HT-29 (cell line): ENCODE measurements around the gene ZBTB26. TPM values are rescaled to one million over a fixed set of nuclear protein-coding genes. Genes with fewer than 3 reads are reported as not detected.
A peak's percentile ranks its signal among the peaks of the same experiment; 100 is the strongest.
"Not testable (repeated sequence)": the region's sequence is repeated elsewhere in the genome, so short reads cannot be mapped to it uniquely, and the experiment has no call there.

ENCODE experiments used
- DNase-seq: peaks from one replicate; pipeline ENCODE4 v3.0.0-alpha.2; 2015; ENCODE audit warnings: low spot score
- small RNA-seq: library from RNA; depleted of rRNA; stranded (forward); fragments of <200 nt; gene quantifications from one replicate; pipeline ENCODE3, GENCODE V24; 2014
- total RNA-seq: library from RNA; depleted of rRNA; stranded (reverse); fragments of >200 nt; shearing (Covaris generic); gene quantifications from 2 replicates; pipeline ENCODE4 v1.2.3, GENCODE V29; 2014; rRNA removed

The ZBTB26 gene
- total RNA-seq, 1 experiment from 2014 or later: 2.8 TPM

DNA sequence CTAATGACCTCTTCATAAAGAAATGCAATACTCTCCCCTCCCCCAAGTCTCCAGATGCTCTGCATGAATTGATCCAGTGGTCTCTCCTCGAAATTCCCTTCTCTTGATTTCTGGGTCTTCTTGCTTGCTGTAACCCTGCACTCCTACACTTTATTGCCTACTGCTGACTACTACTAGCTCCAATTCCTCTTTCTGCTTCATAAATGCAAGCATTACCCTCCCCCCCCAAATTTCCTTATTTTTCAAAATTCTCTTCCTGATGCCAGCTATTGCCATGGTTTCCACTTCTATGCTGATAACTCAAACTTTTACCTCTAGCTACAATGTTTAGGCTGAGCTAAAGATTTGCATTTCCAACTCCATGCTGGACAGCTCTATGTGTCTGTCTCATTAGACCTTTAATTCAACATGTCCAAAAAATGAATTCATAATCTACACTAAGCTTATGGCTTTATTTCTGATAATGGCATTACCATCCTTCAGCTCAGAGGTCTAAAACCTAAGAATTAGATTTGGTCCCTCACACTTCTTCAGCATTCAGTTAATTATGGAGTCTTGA lies 1.4 kb downstream of the ZBTB26 start:
- DNase-seq: no peak

DNA sequence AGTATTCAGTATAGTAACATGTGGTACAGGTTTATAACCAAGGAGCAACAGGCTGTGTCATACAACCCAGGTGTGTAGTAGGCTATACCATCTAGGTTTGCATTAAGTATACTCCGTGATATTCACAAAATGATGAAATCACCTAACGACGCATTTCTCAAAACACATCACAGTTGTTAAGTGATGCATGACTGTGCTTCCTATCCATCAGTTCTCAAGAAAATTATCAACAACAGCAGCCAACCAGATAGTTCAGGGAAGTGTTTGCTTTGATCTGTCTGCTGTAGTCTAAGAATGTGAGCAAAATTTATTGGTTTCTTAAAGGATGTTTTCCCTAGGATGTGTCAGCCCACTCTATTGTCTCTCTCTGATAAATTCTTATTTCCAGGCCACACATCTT lies 7.4 kb downstream of the ZBTB26 start:
- no peak for DNase-seq

DNA sequence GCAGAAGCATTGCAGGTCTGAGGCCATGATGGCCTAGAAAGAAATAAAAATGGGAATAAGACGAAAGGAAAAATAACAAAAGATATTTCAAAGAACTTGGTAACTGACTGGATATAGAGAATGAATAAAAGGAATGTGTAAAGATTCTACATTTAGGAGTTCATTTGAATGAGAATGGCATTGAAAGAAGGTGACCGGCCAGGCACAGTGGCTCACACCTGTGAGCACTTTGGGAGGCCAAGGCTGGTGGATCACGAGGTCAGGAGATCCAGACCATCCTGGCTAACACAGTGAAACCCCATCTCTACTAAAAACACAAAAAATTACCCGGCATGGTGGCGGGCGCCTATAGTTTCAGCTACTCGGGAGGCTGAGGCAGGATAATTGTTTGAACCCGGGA lies 8.6 kb downstream of the ZBTB26 start:
- no peak for DNase-seq

DNA sequence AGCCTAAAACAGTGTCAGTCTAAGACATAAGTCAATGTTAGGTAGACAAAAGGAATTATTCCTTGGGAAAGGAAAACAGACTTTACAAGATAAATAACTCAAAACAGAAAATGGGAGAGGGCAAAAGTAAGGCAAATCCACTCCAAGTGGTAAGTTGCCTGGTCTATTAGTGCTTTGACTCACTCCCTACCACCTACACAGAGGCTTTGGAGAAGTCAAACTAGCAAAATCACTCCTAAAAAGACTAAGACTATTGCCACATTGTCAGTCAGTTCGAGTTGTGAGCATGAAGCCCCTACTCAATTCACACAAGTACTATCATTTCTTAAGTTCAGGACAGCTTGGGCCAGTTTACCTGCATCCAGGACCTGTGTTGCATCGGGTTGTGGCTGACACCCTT lies 13.0 kb downstream of the ZBTB26 start:
- DNase-seq: no peak

DNA sequence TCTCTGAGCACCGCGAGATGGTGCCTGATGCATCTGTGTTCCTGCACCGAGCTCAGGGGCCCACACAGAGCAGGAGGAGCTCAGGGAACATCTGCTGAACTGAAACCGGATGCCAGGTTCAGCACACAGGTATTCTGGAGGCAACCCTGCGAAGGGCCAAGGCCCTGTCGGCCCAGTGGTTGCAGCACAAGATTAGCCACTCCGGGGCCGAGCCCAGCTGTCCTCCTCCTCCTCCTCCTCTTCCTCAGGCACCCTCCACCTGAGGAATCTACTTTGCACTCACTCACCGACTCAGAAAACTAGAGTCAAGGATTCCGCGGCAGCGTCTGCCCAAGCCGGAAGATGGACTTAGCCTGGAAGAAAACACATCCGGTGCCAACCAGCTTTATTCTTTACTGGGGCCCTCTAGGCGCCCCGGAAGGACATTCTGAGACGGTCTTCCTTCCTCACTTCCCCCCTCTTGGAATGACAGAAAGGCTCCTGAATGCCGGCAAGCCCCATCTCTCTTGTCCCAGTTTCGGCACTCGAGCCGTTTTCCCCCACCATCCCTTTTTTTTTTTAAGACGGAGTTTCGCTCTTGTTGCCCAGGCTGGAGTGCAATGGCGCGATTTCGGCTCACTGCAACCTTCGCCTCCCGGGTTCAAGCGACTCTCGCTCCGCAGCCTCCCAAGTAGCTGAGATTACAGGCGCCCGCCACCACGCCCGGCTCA lies 18.2 kb downstream of the ZBTB26 start, which contains the start of gene ZBTB6:
TSS of gene ZBTB6 (minus strand) at position 360 of the 710 bp plus-strand sequence. CDS start 1,251 bp downstream, outside the sequence.
- peak; percentile 90 for DNase-seq

DNA sequence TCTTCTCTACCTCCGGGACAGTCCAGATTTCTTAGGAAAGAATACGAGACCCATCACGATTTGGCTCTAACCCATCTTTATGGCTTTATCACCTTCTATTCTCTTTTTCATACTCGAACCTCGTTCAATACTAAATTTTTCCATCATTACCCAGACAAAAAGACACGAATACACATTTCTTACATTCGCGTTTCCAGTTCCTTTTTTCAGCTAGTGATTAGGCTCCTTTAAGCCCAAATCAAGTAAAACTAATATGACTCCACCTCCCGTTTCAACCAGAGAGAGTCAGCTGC lies 18.7 kb downstream of the ZBTB26 start:
- no peak for DNase-seq

DNA sequence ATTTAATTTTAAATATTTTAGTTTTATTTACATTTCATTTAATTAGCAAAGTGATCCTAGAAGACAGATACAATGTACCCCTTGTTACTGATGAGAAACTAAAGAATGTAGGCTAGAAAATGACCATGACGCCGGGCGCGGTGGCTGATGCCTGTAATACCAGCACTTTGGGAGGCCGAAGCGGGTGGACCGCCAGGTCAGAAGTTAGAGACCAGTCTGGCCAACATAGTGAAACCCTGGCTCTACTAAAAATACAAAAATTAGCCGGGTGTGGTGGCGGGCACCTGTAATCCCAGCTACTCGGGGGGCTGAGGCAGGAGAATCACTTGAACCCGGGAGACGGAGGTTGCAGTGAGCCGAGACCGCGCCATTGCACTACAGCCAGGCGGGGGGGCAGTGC lies 25.2 kb downstream of the ZBTB26 start:
- not testable (repeated sequence) for DNase-seq

DNA sequence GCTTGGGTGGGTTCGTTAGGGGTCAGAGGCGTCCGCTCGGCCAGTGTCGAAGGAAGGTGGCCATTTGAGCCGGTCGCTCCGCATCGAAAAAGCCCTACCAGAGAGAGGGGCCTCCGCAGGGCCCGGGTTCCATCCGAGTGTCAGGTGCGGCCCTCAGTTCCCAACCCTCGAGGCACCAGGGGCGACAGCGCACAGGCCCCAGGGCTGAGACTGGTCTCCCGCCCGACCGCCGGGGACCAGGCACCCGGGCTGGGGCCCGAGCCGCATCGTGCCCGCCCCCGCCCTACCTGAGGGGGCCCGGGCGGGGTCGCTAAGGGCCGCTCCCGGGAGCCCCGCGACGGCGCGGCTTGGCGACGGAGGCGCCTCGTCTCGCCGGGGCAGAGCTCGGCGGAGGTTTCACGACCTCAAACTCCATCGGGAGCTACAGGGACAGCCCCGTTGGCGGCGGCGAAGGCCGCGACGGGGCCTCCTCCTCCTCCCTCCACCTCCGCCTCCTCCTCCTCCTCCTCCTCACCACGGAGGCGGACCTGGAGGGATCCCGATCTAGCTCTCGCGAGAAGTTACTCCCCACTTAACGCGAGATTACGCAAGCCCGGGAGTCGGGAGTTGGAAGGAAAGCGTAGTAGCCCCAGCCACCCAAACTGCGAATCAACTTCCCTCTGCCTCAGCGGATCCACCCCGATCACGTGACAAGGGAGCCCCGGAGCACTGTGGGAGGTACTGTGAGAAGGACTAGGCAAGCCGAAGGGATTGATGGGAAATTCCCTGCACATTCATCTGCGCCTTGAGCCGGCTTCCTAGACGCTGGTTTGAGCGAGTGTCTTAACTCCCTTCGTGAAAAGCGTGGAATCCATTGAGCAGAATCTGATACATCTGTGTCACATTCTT lies 26.2 kb downstream of the ZBTB26 start, which contains the start of gene RC3H2:
TSS of gene RC3H2 (minus strand) at position 537 of the 888 bp plus-strand sequence. CDS start 7,850 bp downstream, outside the sequence.
- DNase-seq: peak; percentile 99

DNA sequence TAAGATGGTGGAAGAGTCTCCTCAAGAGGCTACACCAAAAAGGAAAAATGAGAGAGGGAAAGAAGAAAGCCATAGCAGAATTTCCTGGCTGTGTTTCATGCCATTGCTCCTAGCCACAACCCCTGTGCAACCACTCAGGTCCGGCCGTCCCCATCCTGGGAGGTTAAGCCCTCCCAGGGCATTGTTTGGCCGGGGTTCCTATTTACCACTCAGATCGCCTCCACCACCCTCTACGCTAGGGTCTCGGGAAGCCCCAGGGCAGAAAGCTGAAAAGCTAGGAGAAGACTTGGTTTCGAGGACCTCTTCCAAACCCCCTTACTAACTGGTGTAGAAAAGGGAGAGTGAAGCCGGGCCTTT lies 26.9 kb downstream of the ZBTB26 start:
- DNase-seq: peak; percentile 70

DNA sequence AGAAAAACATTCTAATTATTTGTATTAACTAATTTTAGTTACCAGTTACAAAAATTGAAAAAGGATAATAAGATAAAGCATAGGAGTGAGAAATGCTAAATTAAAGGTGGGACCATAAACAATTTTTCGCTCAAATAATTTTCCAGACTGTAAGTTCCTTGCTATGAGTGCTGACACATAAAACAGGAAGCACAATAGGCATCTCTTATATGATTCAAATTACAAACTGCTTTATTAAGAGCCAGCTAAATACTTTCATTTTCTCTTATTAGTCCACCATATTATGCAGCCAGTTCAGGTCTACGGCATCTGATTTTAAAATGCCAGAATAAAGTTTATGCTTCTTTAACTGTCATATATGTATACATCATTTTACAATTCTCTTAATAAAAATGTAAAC lies 30.5 kb downstream of the ZBTB26 start:
- no peak for DNase-seq

DNA sequence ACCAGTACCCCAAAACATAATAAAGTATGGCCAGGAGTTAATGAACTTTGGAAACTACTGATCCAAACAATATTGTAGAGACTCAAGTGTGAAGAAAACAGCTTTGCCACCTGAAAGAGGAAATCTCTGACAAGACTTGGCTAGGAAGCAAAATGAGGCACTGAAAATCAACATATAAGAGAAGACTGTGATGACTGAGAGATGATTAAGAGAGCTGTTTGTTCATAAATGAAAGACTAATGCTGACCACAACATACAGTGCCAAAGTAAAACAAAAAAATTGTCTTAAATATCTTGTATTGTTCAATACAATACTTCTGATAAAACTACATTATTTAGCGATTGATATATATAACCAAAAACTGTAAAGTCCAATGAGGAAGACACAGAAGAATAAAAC lies 33.3 kb downstream of the ZBTB26 start:
- DNase-seq: no peak

DNA sequence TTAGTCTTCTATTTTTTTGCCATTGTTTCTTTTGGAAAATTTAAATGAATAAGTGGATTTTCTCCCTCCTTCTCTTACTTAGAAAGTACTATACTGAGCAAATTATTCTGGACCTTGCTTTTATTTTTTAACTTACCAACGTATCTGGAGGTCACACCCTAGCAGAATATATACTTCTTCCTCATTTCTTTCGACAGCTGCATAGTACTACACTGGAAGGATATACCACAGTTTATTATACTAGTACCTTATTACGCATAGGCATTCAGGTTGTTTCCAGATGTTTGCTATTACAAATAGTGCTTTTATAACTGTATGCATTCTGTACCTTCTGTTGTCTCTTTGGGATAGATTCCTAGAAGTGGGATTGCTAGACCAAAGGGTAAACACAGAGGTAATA lies 42.8 kb downstream of the ZBTB26 start:
- no peak for DNase-seq

DNA sequence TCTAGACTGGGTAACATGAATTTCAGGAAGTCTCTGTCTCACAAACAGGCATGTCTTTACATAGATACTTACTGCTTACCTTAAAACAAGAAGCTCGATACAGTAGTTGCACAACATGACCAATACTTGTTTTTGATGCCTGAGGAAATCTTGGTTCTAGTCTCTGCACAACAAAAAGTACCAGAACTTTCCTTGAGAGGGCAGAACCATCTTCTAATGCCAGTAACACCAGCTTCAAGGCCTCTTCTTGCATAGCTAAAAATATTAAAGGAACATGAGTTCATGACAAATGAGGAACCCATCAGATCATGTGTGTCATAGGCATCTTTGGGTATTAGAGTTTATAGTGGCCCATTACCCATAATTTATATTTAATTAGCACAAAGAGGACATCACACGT lies 48.2 kb downstream of the ZBTB26 start:
- DNase-seq: no peak

DNA sequence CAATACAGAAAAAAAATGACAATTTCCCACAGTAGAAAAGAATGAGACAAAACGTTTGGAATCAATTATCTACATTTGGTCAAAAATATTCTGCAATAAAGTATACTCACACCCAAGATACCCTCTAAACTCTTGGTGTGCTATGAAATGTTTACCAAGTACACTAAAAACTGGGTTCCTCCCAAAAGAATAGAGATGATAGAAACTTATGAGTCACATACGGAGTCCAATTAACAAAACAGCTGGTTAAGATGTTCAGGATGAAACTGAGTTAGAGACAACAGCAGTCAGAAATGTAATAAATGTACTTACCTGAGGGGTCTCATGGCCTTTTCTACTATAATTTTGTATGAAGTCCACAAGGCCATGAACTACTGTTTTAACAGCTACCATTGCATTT lies 51.9 kb downstream of the ZBTB26 start:
- no peak for DNase-seq

DNA sequence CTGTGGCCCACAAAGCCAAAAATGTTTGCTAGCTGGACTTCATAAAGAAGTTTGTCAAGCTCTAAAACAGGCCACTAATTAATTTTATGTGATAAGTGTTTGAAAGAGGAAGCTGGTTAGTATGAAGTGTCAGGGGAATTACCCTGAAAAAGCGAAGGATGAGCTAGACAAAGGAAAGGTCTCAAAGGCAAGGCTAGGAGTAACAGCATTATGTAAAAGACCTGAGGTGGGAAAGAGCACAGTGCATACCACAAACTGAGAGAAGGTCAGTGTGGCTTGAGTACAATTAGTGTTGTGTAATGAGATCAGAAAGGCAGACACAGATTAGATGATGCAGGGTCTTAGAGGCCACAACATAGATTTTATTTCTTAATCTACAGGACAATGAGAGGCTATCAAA lies 55.8 kb downstream of the ZBTB26 start:
- DNase-seq: no peak

DNA sequence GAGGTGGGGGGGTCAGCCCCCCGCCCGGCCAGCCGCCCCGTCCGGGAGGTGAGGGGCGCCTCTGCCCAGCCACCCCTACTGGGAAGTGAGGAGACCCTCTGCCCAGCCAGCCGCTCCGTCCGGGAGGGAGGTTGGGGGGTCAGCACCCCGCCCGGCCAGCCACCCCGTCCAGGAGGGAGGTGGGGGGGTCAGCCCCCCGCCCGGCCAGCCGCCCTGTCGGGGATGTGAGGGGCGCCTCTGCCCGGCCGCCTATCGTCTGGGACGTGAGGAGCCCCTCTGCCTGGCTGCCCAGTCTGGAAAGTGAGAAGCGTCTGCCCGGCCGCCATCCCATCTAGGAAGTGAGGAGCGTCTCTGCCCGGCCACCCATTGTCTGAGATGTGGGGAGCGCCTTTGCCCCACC lies 64.0 kb downstream of the ZBTB26 start:
- not testable (repeated sequence) for DNase-seq

DNA sequence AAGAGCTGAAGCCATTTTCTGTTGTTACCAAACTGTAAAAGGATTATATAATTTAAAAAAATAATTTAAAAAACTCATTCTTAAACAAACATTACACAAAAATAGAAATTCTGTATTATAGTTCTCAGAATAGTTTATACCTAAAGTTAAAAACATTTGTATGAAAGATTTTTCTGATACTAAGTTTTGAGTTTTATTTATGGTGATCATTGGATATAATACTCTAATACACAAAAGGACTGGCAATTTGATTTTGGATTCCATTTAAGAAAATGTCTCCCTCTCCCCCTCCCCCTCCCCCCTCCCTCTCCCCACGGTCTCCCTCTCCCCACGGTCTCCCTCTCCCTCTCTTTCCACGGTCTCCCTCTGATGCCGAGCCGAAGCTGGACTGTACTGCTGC lies 65.2 kb downstream of the ZBTB26 start:
- DNase-seq: no peak

Small RNAs within 50 kb of the gene (small RNA-seq; reads per million reads assigned to genes)
- gene RNY1P15: not detected
- 179 reads per million, percentile 98 among the genes with 10 or more reads in this experiment for gene SNORD90

Other genes with a start within 250 kb of the ZBTB26 start
- not detected in 2 replicates for gene OR1L4, start 207.5 kb downstream of the ZBTB26 start, total RNA-seq
- gene OR1L6, start 189.2 kb downstream of the ZBTB26 start, total RNA-seq: not detected in 2 replicates
- not detected in 2 replicates for gene OR5C1, start 142.6 kb downstream of the ZBTB26 start, total RNA-seq
- not detected in 2 replicates for gene OR1K1, start 131.4 kb downstream of the ZBTB26 start, total RNA-seq
- gene PDCL, start 102.9 kb downstream of the ZBTB26 start, total RNA-seq: 10.5 and 15.5 TPM in 2 replicates
- 21.7 and 23.8 TPM in 2 replicates for gene RC3H2, start 26.2 kb downstream of the ZBTB26 start, total RNA-seq
- 3.3 and 3.4 TPM in 2 replicates for gene ZBTB6, start 18.2 kb downstream of the ZBTB26 start, total RNA-seq
- 21.1 and 23.8 TPM in 2 replicates for gene RABGAP1, start 9.5 kb upstream of the ZBTB26 start, total RNA-seq
- 0.44 TPM in 1 of 2 replicates, not detected in the other for gene GPR21, start 102.2 kb upstream of the ZBTB26 start, total RNA-seq